GM19438 (cell line): ENCODE data around the gene SEL1L3.
"Not testable (repeated sequence)": the region's sequence is repeated elsewhere in the genome, so short reads cannot be mapped to it uniquely, and the experiment has no call there.

Experiments
- ATAC-seq: cut with Tn5 transposase; IDR thresholded peaks from one replicate; pipeline ENCODE4 v1.9.1; 2021; ENCODE audit warnings: low read depth; ENCODE audit not compliant: unreplicated experiment

Gene SEL1L3

GRCh38 chr4:25879991-25880651 is 17.3 kb upstream of the SEL1L3 start:
- ATAC-seq: peak; percentile 51

GRCh38 chr4:25879587-25879986 is 16.8 kb upstream of the SEL1L3 start:
- no peak for ATAC-seq

- no peak for ATAC-seq
Observed at GRCh38 chr4:25879091-25879584, 16.4 kb upstream of the SEL1L3 start.

GRCh38 chr4:25878676-25879075 is 15.9 kb upstream of the SEL1L3 start:
- ATAC-seq: no peak

- no peak for ATAC-seq
Observed at GRCh38 chr4:25875281-25875745, 12.5 kb upstream of the SEL1L3 start.

- ATAC-seq: peak; percentile 49
Observed at GRCh38 chr4:25874655-25875054, 11.9 kb upstream of the SEL1L3 start.

- ATAC-seq: no peak
Observed at GRCh38 chr4:25873632-25874129, 10.9 kb upstream of the SEL1L3 start.

- ATAC-seq: no peak
Observed at GRCh38 chr4:25872851-25873631, 10.3 kb upstream of the SEL1L3 start.

- ATAC-seq: peak; percentile 41
Observed at GRCh38 chr4:25870081-25870480, 7.3 kb upstream of the SEL1L3 start.

GRCh38 chr4:25867781-25868294 is 5.0 kb upstream of the SEL1L3 start:
- ATAC-seq: no peak

- not testable (repeated sequence) for ATAC-seq
Observed at GRCh38 chr4:25866401-25866800, 3.6 kb upstream of the SEL1L3 start.

GRCh38 chr4:25865586-25865985 is 2.8 kb upstream of the SEL1L3 start:
- no peak for ATAC-seq

- ATAC-seq: no peak
Observed at GRCh38 chr4:25863831-25864418, 1.1 kb upstream of the SEL1L3 start.

- no peak for ATAC-seq
Observed at GRCh38 chr4:25863347-25863784, 578 bp upstream of the SEL1L3 start.

- no peak for ATAC-seq
Observed at GRCh38 chr4:25861951-25862410, 807 bp downstream of the SEL1L3 start.

GRCh38 chr4:25861280-25861950 is 1.4 kb downstream of the SEL1L3 start:
- no peak for ATAC-seq

GRCh38 chr4:25860586-25861279 is 2.1 kb downstream of the SEL1L3 start:
- no peak for ATAC-seq

GRCh38 chr4:25859429-25860148 is 3.2 kb downstream of the SEL1L3 start:
- peak; percentile 36 for ATAC-seq

GRCh38 chr4:25857851-25858400 is 4.9 kb downstream of the SEL1L3 start:
- ATAC-seq: no peak
